ENCODE data around the gene HADHB.

HADHB gene

GRCh38 chr2:26279886-26280285 is 35.1 kb downstream of the HADHB start:
- no peak overlapping the region for H3K4me3 ChIP-seq (ENCODE audit: low read depth, low read length)
- H3K27me3 ChIP-seq (ENCODE audit: insufficient read depth, low read depth, severe bottlenecking), result no peaks in the 10 kb centered on the region
- no peak for TF ChIP-seq CTCF (IDR thresholded peaks at IDR 0.05; ENCODE audit: low read depth, low read length)
- H3K27ac ChIP-seq, result no peak overlapping the region
- DNase-seq, result no peak
- H3K36me3 ChIP-seq, result peaks cover 37% of the 10 kb centered on the region
- no peaks in the 10 kb centered on the region for H3K9me3 ChIP-seq (ENCODE audit: severe bottlenecking)

GRCh38 chr2:26281226-26281625 is 36.5 kb downstream of the HADHB start:
- no peaks in the 10 kb centered on the region for H3K27me3 ChIP-seq (ENCODE audit: insufficient read depth, low read depth, severe bottlenecking)
- H3K27ac ChIP-seq, result no peak overlapping the region
- no peaks in the 10 kb centered on the region for H3K9me3 ChIP-seq (ENCODE audit: severe bottlenecking)
- H3K36me3 ChIP-seq, result peaks cover 40% of the 10 kb centered on the region
- no peak for DNase-seq
- H3K4me3 ChIP-seq (ENCODE audit: low read depth, low read length), result no peak overlapping the region
- no peak for TF ChIP-seq CTCF (IDR thresholded peaks at IDR 0.05; ENCODE audit: low read depth, low read length)

GRCh38 chr2:26283606-26284005 is 38.9 kb downstream of the HADHB start:
- Histone ChIP-seq H3K27me3 (ENCODE audit: insufficient read depth, low read depth, severe bottlenecking) (no peaks in the 10 kb centered on the region), H3K4me3 (ENCODE audit: low read depth, low read length) (no peak overlapping the region), H3K9me3 (ENCODE audit: severe bottlenecking) (no peaks in the 10 kb centered on the region), H3K27ac (no peak overlapping the region), H3K36me3 (peaks cover 43% of the 10 kb centered on the region)
- DNase-seq, result no peak
- TF ChIP-seq CTCF (IDR thresholded peaks at IDR 0.05; ENCODE audit: low read depth, low read length), result no peak

GRCh38 chr2:26284132-26284531 is 39.4 kb downstream of the HADHB start:
- Histone ChIP-seq H3K4me3 (ENCODE audit: low read depth, low read length) (no peak overlapping the region), H3K36me3 (peaks cover 40% of the 10 kb centered on the region), H3K9me3 (ENCODE audit: severe bottlenecking) (no peaks in the 10 kb centered on the region), H3K27ac (no peak overlapping the region), H3K27me3 (ENCODE audit: insufficient read depth, low read depth, severe bottlenecking) (no peaks in the 10 kb centered on the region)
- TF ChIP-seq CTCF (IDR thresholded peaks at IDR 0.05; ENCODE audit: low read depth, low read length), result no peak
- no peak for DNase-seq

GRCh38 chr2:26285931-26286330 is 41.2 kb downstream of the HADHB start:
- DNase-seq, result no peak
- Histone ChIP-seq H3K4me3 (ENCODE audit: low read depth, low read length) (no peak overlapping the region), H3K36me3 (peaks cover 40% of the 10 kb centered on the region), H3K9me3 (ENCODE audit: severe bottlenecking) (no peaks in the 10 kb centered on the region), H3K27ac (no peak overlapping the region), H3K27me3 (ENCODE audit: insufficient read depth, low read depth, severe bottlenecking) (no peaks in the 10 kb centered on the region)
- no peak for TF ChIP-seq CTCF (IDR thresholded peaks at IDR 0.05; ENCODE audit: low read depth, low read length)

GRCh38 chr2:26290001-26290400 is 45.3 kb downstream of the HADHB start:
- no peaks in the 10 kb centered on the region for H3K9me3 ChIP-seq (ENCODE audit: severe bottlenecking)
- H3K27ac ChIP-seq, result no peak overlapping the region
- H3K27me3 ChIP-seq (ENCODE audit: insufficient read depth, low read depth, severe bottlenecking), result no peaks in the 10 kb centered on the region
- H3K4me3 ChIP-seq (ENCODE audit: low read depth, low read length), result no peak overlapping the region
- no peak for TF ChIP-seq CTCF (IDR thresholded peaks at IDR 0.05; ENCODE audit: low read depth, low read length)
- no peak for DNase-seq
- H3K36me3 ChIP-seq, result peaks cover 11% of the 10 kb centered on the region

All from WERI-Rb-1 (cell line).